HepG2 (cell line): ENCODE results near the gene MYL4.

ENCODE experiments used
- HOXA9 ChIP-seq: sonication (generic); formaldehyde crosslinking; IDR thresholded peaks from 2 replicates; pipeline ENCODE4 v1.8.1; 2022; ENCODE audit warnings: missing genetic modification reagents, mild to moderate bottlenecking, moderate library complexity, borderline replicate concordance
- MIER3 ChIP-seq: IDR thresholded peaks from 2 replicates; pipeline ENCODE4 v1.6.1; 2016; ENCODE audit warnings: missing compliant biosample characterization, borderline replicate concordance
- MXD4 ChIP-seq: IDR thresholded peaks from 2 replicates; pipeline ENCODE4 v1.6.1; 2016; ENCODE audit warnings: mild to moderate bottlenecking, missing biosample characterization, missing genetic modification reagents
- RAD21 ChIP-seq: fragments of 450-650 bp; formaldehyde crosslinking; IDR thresholded peaks from 2 replicates; pipeline ENCODE4 v1.5.0; 2020; ENCODE audit warnings: mild to moderate bottlenecking
- SOX5 ChIP-seq: IDR thresholded peaks from 2 replicates; pipeline ENCODE4 v1.6.1; 2016; ENCODE audit warnings: borderline replicate concordance
- TAF1 ChIP-seq: sonication (generic); formaldehyde crosslinking; IDR thresholded peaks from 2 replicates; pipeline ENCODE4 v1.4.0; 2020; ENCODE audit warnings: missing genetic modification reagents
- TOE1 ChIP-seq: sonication (generic); formaldehyde crosslinking; IDR thresholded peaks from 2 replicates; pipeline ENCODE4 v1.4.0; 2020; ENCODE audit warnings: mild to moderate bottlenecking, missing genetic modification reagents
- ZBTB26 ChIP-seq: IDR thresholded peaks from 2 replicates; pipeline ENCODE4 v1.6.1; 2016; ENCODE audit warnings: missing compliant biosample characterization, missing genetic modification reagents, borderline replicate concordance
- ZBTB43 ChIP-seq: sonication (generic); formaldehyde crosslinking; conservative IDR thresholded peaks from 2 replicates; pipeline ENCODE4 v1.4.0; 2020; ENCODE audit warnings: missing genetic modification reagents
- TF ChIP-seq, protein P1 (sequence below): sonication (generic); formaldehyde crosslinking; IDR thresholded peaks from 2 replicates; pipeline ENCODE4 v1.5.0; 2020; ENCODE audit warnings: mild to moderate bottlenecking, missing genetic modification reagents, moderate library complexity
- TF ChIP-seq, protein P2 (sequence below): sonication (generic); formaldehyde crosslinking; IDR thresholded peaks from 2 replicates; pipeline ENCODE4 v1.4.0; 2020; ENCODE audit warnings: missing genetic modification reagents
- TF ChIP-seq, protein P3 (sequence below): sonication (generic); formaldehyde crosslinking; IDR thresholded peaks from 2 replicates; pipeline ENCODE4 v1.8.1; 2023; ENCODE audit warnings: missing genetic modification reagents, mild to moderate bottlenecking, borderline replicate concordance
- TF ChIP-seq, protein P4 (sequence below): sonication (generic); formaldehyde crosslinking; IDR thresholded peaks from 2 replicates; pipeline ENCODE4 v1.4.0; 2020; ENCODE audit warnings: missing genetic modification reagents, borderline replicate concordance
- TF ChIP-seq, protein P5 (sequence below): sonication (generic); formaldehyde crosslinking; IDR thresholded peaks from 2 replicates; pipeline ENCODE4 v1.4.0; 2020; ENCODE audit warnings: missing genetic modification reagents

DNA sequence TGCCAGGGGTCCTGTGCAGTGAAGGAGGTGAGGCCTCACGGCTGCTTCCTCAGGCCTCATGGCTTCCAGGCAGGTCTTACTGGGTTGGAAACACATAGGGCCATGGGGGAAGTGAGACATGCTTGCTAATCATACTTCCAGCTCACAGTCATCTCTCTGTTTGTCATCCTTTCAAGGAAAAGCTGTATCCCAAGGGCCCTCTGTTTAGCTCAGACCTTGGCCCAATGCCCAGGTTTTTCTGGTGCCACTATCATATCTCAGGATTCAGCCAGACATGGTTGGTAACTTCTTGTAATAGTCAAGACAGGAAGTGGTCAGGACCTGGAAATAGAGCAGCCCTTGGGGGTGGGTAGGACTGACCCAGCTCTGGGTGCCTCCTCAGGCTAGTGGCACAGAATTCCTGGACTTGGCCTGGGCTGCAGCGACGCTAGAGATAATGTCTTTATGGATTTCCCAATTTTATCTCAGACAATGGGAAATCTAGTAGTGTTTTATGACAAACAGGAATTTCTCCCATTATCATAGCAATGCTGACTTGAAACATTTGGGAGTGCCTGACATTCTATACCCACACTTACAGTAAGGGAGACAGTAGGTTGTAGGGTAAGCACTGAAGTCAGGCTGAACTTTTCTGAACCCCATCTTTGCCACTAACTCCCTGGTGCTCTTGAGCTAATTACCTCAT, 31.0 kb downstream of the MYL4 start:
- no peak for TF ChIP-seq RAD21 (CRISPR knock-in tag)
- TF ChIP-seq, protein P1, sequence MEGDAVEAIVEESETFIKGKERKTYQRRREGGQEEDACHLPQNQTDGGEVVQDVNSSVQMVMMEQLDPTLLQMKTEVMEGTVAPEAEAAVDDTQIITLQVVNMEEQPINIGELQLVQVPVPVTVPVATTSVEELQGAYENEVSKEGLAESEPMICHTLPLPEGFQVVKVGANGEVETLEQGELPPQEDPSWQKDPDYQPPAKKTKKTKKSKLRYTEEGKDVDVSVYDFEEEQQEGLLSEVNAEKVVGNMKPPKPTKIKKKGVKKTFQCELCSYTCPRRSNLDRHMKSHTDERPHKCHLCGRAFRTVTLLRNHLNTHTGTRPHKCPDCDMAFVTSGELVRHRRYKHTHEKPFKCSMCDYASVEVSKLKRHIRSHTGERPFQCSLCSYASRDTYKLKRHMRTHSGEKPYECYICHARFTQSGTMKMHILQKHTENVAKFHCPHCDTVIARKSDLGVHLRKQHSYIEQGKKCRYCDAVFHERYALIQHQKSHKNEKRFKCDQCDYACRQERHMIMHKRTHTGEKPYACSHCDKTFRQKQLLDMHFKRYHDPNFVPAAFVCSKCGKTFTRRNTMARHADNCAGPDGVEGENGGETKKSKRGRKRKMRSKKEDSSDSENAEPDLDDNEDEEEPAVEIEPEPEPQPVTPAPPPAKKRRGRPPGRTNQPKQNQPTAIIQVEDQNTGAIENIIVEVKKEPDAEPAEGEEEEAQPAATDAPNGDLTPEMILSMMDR = no peak
- TF ChIP-seq ZBTB26 (CRISPR knock-in tag) = no peak
- TF ChIP-seq, protein P2, sequence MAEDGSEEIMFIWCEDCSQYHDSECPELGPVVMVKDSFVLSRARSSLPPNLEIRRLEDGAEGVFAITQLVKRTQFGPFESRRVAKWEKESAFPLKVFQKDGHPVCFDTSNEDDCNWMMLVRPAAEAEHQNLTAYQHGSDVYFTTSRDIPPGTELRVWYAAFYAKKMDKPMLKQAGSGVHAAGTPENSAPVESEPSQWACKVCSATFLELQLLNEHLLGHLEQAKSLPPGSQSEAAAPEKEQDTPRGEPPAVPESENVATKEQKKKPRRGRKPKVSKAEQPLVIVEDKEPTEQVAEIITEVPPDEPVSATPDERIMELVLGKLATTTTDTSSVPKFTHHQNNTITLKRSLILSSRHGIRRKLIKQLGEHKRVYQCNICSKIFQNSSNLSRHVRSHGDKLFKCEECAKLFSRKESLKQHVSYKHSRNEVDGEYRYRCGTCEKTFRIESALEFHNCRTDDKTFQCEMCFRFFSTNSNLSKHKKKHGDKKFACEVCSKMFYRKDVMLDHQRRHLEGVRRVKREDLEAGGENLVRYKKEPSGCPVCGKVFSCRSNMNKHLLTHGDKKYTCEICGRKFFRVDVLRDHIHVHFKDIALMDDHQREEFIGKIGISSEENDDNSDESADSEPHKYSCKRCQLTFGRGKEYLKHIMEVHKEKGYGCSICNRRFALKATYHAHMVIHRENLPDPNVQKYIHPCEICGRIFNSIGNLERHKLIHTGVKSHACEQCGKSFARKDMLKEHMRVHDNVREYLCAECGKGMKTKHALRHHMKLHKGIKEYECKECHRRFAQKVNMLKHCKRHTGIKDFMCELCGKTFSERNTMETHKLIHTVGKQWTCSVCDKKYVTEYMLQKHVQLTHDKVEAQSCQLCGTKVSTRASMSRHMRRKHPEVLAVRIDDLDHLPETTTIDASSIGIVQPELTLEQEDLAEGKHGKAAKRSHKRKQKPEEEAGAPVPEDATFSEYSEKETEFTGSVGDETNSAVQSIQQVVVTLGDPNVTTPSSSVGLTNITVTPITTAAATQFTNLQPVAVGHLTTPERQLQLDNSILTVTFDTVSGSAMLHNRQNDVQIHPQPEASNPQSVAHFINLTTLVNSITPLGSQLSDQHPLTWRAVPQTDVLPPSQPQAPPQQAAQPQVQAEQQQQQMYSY (CRISPR knock-in tag) = no peak
- TF ChIP-seq ZBTB43 (CRISPR knock-in tag) = no peak
- no peak for TF ChIP-seq HOXA9 (CRISPR knock-in tag)
- TF ChIP-seq MXD4 (CRISPR knock-in tag) = no peak
- TF ChIP-seq, protein P3, sequence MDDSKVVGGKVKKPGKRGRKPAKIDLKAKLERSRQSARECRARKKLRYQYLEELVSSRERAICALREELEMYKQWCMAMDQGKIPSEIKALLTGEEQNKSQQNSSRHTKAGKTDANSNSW = no peak
- no peak for TF ChIP-seq MIER3 (CRISPR knock-in tag)
- TF ChIP-seq, protein P4, sequence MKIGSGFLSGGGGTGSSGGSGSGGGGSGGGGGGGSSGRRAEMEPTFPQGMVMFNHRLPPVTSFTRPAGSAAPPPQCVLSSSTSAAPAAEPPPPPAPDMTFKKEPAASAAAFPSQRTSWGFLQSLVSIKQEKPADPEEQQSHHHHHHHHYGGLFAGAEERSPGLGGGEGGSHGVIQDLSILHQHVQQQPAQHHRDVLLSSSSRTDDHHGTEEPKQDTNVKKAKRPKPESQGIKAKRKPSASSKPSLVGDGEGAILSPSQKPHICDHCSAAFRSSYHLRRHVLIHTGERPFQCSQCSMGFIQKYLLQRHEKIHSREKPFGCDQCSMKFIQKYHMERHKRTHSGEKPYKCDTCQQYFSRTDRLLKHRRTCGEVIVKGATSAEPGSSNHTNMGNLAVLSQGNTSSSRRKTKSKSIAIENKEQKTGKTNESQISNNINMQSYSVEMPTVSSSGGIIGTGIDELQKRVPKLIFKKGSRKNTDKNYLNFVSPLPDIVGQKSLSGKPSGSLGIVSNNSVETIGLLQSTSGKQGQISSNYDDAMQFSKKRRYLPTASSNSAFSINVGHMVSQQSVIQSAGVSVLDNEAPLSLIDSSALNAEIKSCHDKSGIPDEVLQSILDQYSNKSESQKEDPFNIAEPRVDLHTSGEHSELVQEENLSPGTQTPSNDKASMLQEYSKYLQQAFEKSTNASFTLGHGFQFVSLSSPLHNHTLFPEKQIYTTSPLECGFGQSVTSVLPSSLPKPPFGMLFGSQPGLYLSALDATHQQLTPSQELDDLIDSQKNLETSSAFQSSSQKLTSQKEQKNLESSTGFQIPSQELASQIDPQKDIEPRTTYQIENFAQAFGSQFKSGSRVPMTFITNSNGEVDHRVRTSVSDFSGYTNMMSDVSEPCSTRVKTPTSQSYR (CRISPR knock-in tag) = no peak
- TF ChIP-seq TOE1 (CRISPR knock-in tag) = no peak
- TF ChIP-seq SOX5 (CRISPR knock-in tag) = no peak
- TF ChIP-seq, protein P5, sequence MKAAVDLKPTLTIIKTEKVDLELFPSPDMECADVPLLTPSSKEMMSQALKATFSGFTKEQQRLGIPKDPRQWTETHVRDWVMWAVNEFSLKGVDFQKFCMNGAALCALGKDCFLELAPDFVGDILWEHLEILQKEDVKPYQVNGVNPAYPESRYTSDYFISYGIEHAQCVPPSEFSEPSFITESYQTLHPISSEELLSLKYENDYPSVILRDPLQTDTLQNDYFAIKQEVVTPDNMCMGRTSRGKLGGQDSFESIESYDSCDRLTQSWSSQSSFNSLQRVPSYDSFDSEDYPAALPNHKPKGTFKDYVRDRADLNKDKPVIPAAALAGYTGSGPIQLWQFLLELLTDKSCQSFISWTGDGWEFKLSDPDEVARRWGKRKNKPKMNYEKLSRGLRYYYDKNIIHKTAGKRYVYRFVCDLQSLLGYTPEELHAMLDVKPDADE (CRISPR knock-in tag) = no peak
- no peak for TF ChIP-seq TAF1 (CRISPR knock-in tag)
